GM12801 (cell line): ENCODE measurements around the gene CLECL1.

ENCODE experiments used
- TF ChIP-seq, protein P1 (sequence below): IDR thresholded peaks from one replicate; pipeline ENCODE4 v1.5.1; 2011; ENCODE audit warnings: control low read depth; ENCODE audit not compliant: insufficient read length; ENCODE audit errors: extremely low read depth

Gene CLECL1

DNA sequence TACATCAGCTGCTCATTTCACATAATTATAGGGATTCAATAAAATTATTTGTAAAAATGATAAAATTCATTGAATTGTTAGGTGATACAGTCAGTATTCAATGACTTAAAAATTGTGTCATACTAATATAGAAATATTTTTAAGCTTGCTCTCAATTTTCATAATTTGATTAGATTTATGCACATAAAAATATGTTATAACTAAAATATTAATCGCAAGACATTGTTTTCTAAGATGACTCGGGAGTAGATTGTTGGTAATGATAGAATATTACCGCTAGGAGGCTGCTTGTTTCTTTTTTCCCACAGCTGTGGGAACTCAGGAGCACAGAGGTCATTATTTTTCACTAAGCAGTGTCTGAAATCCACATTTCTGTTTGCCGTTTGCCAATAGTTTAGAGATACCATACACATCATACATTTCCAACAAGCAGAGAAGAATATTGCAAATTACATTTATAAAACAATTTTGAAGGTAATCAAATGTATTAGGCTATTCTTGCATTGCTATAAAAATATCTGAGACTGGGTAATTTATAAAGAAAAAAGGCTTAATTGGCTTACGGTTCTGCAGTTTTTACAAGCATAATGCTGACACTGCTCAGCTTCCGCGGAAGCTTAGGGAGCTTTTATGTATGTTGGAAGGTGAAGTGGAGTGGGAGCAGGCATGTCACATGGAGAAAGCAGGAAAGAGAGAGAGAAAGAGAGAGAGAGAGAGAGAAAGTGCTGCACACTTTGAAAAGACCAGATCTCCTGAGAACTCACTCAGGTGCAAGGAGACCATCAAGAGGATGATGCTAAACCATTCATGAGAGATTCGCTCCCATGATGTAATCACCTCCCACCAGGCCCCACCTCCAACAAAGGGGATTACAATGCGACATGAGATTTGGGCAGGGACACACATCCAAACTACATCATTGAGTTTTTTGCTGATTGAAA, 18.6 kb upstream of the CLECL1 start:
- TF ChIP-seq, protein P1, sequence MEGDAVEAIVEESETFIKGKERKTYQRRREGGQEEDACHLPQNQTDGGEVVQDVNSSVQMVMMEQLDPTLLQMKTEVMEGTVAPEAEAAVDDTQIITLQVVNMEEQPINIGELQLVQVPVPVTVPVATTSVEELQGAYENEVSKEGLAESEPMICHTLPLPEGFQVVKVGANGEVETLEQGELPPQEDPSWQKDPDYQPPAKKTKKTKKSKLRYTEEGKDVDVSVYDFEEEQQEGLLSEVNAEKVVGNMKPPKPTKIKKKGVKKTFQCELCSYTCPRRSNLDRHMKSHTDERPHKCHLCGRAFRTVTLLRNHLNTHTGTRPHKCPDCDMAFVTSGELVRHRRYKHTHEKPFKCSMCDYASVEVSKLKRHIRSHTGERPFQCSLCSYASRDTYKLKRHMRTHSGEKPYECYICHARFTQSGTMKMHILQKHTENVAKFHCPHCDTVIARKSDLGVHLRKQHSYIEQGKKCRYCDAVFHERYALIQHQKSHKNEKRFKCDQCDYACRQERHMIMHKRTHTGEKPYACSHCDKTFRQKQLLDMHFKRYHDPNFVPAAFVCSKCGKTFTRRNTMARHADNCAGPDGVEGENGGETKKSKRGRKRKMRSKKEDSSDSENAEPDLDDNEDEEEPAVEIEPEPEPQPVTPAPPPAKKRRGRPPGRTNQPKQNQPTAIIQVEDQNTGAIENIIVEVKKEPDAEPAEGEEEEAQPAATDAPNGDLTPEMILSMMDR, result no peak

DNA sequence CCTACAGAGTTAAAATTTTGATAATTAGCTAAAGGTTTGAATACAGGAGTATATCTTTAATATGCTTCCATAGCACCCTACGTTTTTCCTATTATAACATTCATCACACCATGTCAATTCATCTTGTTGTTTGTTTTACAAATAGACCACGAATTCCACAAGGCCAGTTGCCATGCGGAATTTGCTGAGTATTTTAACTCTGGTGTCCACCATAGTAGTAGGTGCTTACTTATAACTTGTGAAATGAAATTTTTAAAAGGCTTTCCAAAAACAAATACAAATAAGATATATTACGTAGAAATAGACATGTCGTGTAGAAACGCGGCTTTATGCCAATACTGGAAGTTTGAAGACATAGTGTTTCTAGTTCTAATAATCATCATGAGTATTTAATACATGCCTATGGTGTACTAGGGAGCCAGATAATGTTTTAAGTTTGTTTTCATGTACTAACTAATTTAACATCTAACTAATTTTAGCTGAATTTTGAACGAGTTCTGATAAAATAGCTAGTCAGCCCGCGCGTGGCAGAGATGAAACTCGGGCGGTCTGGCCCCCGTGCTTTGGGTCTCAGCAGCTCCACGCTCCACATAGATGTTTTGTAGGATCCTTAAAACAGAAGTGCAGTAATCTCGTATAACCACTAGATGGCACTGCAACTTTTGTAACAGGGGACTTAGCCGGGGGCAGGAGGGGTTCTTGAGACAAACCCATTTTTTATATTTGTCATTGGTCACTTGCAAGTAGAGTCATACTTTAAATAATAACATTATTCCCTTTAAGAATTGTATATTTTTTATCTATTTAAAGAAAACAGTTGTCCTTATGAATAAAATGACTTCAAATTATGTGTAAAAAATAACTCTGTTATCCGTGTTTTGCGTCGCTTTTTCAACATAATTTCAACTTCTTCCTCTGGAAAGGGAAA, 17.6 kb upstream of the CLECL1 start:
- TF ChIP-seq, protein P1, result no peak

DNA sequence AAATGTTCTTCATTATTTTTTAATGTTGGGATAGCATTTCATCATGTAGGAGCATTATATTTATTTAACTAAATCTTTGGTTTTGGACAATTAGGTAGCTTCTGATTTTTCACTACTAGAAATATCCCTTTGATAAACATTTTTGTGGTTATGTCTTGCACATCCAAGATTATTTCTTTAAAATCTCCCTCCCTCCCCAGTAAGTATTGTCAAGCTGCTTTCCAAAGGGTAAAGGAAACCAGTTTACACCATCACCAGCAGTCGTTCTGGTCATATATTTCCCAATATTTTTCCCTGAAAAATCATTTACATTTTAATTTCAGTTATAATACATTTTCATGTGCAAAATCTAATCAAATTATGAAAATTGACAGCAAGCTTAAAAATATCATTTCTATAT, 16.7 kb upstream of the CLECL1 start:
- TF ChIP-seq, protein P1, result no peak

DNA sequence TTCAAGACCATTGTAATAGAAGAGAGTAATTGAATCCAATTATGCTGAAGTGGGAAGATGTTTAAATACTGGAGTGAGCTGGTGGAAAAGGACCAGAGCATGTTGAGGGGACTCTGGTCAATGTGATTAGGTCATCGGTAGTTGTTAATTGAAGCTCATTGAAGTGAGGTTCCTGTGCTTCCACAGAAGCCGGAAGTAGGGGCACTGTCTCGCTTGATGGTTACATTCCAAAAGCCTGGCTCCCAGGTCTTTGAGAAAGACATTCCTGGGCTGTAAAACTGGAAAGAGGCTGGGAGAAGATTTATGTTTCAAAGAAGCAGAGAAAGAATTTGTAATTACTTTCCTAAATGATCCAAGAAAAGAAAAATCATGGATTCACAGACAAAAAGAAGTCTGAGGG, 12.3 kb upstream of the CLECL1 start:
- TF ChIP-seq, protein P1, result no peak

DNA sequence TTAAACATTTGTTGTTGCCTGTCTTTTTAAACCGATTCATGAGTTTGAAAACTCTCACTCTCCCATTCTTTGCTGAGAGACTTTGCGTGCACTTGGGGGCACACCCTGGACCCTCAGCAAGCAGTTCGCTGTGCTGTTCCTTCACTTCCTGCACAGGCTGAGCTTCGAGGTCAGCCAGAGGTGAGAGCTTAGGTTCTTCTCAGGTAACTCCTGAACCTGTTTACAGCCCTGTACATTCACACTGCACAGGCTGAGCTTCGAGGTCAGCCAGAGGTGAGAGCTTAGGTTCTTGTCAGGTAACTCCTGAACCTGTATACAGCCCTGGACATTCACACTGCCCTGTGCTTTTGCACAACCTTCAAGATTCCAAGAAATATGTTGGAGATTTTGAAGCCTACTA, 9.8 kb upstream of the CLECL1 start:
- TF ChIP-seq, protein P1, result no peak

DNA sequence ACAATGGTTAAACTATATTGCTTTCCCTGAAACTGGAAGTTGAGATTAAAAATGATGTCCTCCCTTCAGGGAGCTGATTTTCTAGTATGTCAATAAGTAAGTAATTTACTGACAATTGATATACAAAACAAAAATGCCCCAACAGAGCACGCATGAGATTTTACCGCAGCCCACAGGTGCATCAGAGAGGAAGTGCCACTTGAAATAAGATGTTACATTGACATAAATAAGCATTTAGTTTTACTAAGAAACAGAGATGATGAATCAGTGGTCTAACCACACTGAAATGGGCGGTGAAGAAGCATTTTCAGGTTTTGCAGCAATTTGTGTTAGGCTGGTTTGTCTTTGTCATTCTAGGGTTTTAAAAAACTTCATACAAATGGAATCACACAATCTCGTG, 8.8 kb upstream of the CLECL1 start:
- TF ChIP-seq, protein P1, result no peak

DNA sequence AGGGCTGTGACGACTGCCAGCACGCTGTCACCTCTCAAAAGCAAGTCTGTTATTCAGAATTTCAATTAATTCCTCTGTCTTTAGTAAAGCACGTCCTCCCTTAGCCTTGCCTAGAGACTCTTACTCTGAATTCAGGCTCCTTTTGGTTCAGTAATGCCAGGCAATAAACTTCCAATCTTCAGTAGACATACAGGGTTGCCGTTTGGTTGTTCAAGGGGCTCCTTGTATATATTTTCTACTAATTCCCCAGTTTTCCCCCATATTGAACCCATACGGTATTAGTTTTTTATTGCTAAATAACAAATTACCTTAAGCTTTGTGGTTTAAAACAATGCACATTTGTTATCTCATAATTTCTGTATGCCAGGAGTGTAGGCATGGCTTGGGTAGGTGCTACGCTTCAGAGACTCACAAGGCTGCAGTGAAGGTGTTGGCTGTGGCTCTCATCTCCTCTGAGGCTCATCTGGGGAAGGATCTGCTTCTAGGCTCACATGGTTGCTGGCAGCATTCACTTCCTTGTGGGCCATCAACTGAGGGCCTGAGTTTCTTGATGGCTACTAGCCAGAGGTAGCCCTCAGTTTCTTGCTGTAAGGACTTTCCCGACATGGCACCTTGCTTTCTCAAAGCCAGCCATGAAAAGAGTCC, 7.3 kb upstream of the CLECL1 start:
- TF ChIP-seq, protein P1, result no peak
